DMS153 treated with DMSO at 0.1 percent for 48 hours (cell line): Measurements from ENCODE around the gene KCNJ16.
"Not testable (repeated sequence)": the region's sequence is repeated elsewhere in the genome, so short reads cannot be mapped to it uniquely, and the experiment has no call there.

Experiments used
- DNase-seq: peaks from one replicate; lab custom pipeline; 2025; ENCODE audit not compliant: unreplicated experiment; lab: John Stamatoyannopoulos, UW

The KCNJ16 gene

GRCh38 chr17:70074956-70075355, at the start of gene KCNJ16:
TSS of gene KCNJ16 (plus strand) at chr17:70075225. CDS start at chr17:70132088, 56,863 bp downstream.
- no peak for DNase-seq

- DNase-seq = no peak
Observed at GRCh38 chr17:70028397-70028796, 46.6 kb upstream of the KCNJ16 start.

GRCh38 chr17:70028978-70029767, 45.9 kb upstream of the KCNJ16 start:
- no peak for DNase-seq

- DNase-seq = no peak
Observed at GRCh38 chr17:70030371-70030770, 44.7 kb upstream of the KCNJ16 start.

GRCh38 chr17:70031341-70031740, 43.7 kb upstream of the KCNJ16 start:
- DNase-seq = no peak

GRCh38 chr17:70033165-70033564, 41.9 kb upstream of the KCNJ16 start:
- DNase-seq = no peak

- DNase-seq = no peak
Observed at GRCh38 chr17:70034158-70034557, 40.9 kb upstream of the KCNJ16 start.

GRCh38 chr17:70037498-70037897, 37.5 kb upstream of the KCNJ16 start:
- peak; percentile 19 for DNase-seq

GRCh38 chr17:70040336-70040735, 34.7 kb upstream of the KCNJ16 start:
- no peak for DNase-seq

- DNase-seq = no peak
Observed at GRCh38 chr17:70041061-70041460, 34.0 kb upstream of the KCNJ16 start.

GRCh38 chr17:70041540-70041939, 33.5 kb upstream of the KCNJ16 start:
- no peak for DNase-seq

GRCh38 chr17:70045780-70046179, 29.2 kb upstream of the KCNJ16 start:
- DNase-seq = not testable (repeated sequence)

GRCh38 chr17:70047619-70048419, 27.2 kb upstream of the KCNJ16 start:
- no peak for DNase-seq

GRCh38 chr17:70049801-70050591, 25.0 kb upstream of the KCNJ16 start:
- no peak for DNase-seq

- DNase-seq = no peak
Observed at GRCh38 chr17:70050931-70051330, 24.1 kb upstream of the KCNJ16 start.

- DNase-seq = no peak
Observed at GRCh38 chr17:70053241-70054234, 21.5 kb upstream of the KCNJ16 start.

- no peak for DNase-seq
Observed at GRCh38 chr17:70055000-70055399, 20.0 kb upstream of the KCNJ16 start.

GRCh38 chr17:70059071-70059470, 16.0 kb upstream of the KCNJ16 start:
- DNase-seq = no peak

GRCh38 chr17:70059649-70060048, 15.4 kb upstream of the KCNJ16 start:
- no peak for DNase-seq

- DNase-seq = no peak
Observed at GRCh38 chr17:70060415-70060814, 14.6 kb upstream of the KCNJ16 start.
